ENCODE data around the gene CTSO.

The CTSO gene, protein sequence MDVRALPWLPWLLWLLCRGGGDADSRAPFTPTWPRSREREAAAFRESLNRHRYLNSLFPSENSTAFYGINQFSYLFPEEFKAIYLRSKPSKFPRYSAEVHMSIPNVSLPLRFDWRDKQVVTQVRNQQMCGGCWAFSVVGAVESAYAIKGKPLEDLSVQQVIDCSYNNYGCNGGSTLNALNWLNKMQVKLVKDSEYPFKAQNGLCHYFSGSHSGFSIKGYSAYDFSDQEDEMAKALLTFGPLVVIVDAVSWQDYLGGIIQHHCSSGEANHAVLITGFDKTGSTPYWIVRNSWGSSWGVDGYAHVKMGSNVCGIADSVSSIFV

GRCh38 chr4:155953151-155954117 is at the start of gene CTSO:
CTSO (minus strand) TSS chr4:155953866; CDS start chr4:155953847, 19 bp downstream.
- peak; percentile 90 for DNase-seq (ENCODE audit: low read depth in 2 of 2)
- peak within 1 kb of the TSS; percentile 70 to 72 for H3K4me3 ChIP-seq (replicated peaks in 1 of 2; ENCODE audit: low read depth in 2 of 2, low read length in 2 of 2)
- TF ChIP-seq, protein P1, sequence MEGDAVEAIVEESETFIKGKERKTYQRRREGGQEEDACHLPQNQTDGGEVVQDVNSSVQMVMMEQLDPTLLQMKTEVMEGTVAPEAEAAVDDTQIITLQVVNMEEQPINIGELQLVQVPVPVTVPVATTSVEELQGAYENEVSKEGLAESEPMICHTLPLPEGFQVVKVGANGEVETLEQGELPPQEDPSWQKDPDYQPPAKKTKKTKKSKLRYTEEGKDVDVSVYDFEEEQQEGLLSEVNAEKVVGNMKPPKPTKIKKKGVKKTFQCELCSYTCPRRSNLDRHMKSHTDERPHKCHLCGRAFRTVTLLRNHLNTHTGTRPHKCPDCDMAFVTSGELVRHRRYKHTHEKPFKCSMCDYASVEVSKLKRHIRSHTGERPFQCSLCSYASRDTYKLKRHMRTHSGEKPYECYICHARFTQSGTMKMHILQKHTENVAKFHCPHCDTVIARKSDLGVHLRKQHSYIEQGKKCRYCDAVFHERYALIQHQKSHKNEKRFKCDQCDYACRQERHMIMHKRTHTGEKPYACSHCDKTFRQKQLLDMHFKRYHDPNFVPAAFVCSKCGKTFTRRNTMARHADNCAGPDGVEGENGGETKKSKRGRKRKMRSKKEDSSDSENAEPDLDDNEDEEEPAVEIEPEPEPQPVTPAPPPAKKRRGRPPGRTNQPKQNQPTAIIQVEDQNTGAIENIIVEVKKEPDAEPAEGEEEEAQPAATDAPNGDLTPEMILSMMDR (IDR thresholded peaks at IDR 0.05; ENCODE audit: low read depth, low read length), result peak; percentile 54

- TF ChIP-seq, protein P1 (IDR thresholded peaks at IDR 0.05; ENCODE audit: low read depth, low read length), result no peak
- H3K4me3 ChIP-seq (replicated peaks in 1 of 2; ENCODE audit: low read depth in 2 of 2, low read length in 2 of 2), result no peak overlapping the region
- DNase-seq (ENCODE audit: low read depth in 2 of 2), result no peak
These were observed 46.8 kb upstream of the CTSO start for GRCh38 chr4:156000491-156000890.

- TF ChIP-seq, protein P1 (IDR thresholded peaks at IDR 0.05; ENCODE audit: low read depth, low read length), result peak; percentile 22
- no peak overlapping the region for H3K4me3 ChIP-seq (replicated peaks in 1 of 2; ENCODE audit: low read depth in 2 of 2, low read length in 2 of 2)
- DNase-seq (ENCODE audit: low read depth in 2 of 2), result peak; percentile 5 to 19
These were observed 46.1 kb upstream of the CTSO start for GRCh38 chr4:155999725-156000124.

GRCh38 chr4:155995069-155995468 is 41.4 kb upstream of the CTSO start:
- no peak overlapping the region for H3K4me3 ChIP-seq (replicated peaks in 1 of 2; ENCODE audit: low read depth in 2 of 2, low read length in 2 of 2)
- TF ChIP-seq, protein P1 (IDR thresholded peaks at IDR 0.05; ENCODE audit: low read depth, low read length), result no peak
- DNase-seq (ENCODE audit: low read depth in 2 of 2), result no peak

DNA sequence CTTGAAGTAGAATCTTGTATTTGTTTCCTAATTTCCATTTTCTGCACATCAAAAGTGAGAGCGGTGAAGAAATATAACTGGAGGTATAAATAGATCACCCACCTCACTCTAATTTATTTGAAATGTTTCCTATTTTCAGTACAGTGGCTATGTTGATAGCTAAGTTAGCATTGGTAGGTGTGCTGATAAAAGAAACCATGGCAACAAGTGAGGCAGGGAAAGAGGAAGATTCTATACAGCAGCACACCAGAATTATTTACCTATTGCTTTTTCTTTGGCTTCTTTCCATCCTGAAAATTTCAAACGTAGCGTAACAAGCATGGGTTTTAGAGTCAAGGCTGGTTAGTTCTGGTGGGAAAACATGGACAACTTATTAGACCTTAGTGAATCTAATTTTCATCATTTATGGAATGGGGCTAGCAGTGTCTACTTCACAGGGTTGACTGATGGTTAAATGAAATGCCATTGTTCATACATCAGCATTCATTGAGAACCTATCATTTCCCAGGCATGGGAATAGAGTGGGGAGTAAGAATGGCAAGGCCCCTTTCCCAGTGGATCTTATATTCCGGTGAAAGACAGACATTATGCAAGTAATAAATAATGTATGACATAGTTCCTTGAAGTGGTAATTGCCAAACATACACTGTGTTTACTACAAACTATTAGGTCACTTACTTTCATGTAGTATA is 30.6 kb upstream of the CTSO start:
- no peak for DNase-seq (ENCODE audit: low read depth in 2 of 2)
- no peak overlapping the region for H3K4me3 ChIP-seq (replicated peaks in 1 of 2; ENCODE audit: low read depth in 2 of 2, low read length in 2 of 2)
- TF ChIP-seq, protein P1 (IDR thresholded peaks at IDR 0.05; ENCODE audit: low read depth, low read length), result no peak

- TF ChIP-seq, protein P1 (IDR thresholded peaks at IDR 0.05; ENCODE audit: low read depth, low read length), result no peak
- no peak overlapping the region for H3K4me3 ChIP-seq (replicated peaks in 1 of 2; ENCODE audit: low read depth in 2 of 2, low read length in 2 of 2)
- DNase-seq (ENCODE audit: low read depth in 2 of 2), result no peak
These were observed 29.2 kb upstream of the CTSO start for GRCh38 chr4:155982736-155983385.

Data from cardiac fibroblast (primary cell).